ENCODE measurements around the gene ACMSD. TPM values are rescaled to one million over a fixed set of nuclear protein-coding genes. Genes with fewer than 3 reads are reported as not detected.

Gene ACMSD
- total RNA-seq, 2 donors from 2014 or later: not detected

GRCh38 chr2:134862069-134862468 is 23.7 kb downstream of the ACMSD start:
- Mint-ChIP-seq H3K36me3 (ENCODE audit: insufficient read depth in 2 of 2) (no peaks in the 10 kb centered on the region), H3K27me3 (ENCODE audit: low read depth) (no peaks in the 10 kb centered on the region), H3K27ac (no peak overlapping the region), H3K4me1 (ENCODE audit: low read depth) (no peaks in the 10 kb centered on the region), H3K4me3 (no peak overlapping the region), H3K9me3 (no peaks in the 10 kb centered on the region)
- no peak for DNase-seq
- ATAC-seq (replicated peaks in 1 of 2): no peak

GRCh38 chr2:134862674-134863073 is 24.3 kb downstream of the ACMSD start:
- H3K4me3 Mint-ChIP-seq: no peak overlapping the region
- DNase-seq (no peak), ATAC-seq (replicated peaks in 1 of 2) (no peak)
- H3K9me3 Mint-ChIP-seq: no peaks in the 10 kb centered on the region
- H3K4me1 Mint-ChIP-seq (ENCODE audit: low read depth): no peaks in the 10 kb centered on the region
- no peaks in the 10 kb centered on the region for H3K27me3 Mint-ChIP-seq (ENCODE audit: low read depth)
- H3K36me3 Mint-ChIP-seq (ENCODE audit: insufficient read depth in 2 of 2): no peaks in the 10 kb centered on the region
- no peak overlapping the region for H3K27ac Mint-ChIP-seq

- H3K27me3 Mint-ChIP-seq (ENCODE audit: low read depth): no peaks in the 10 kb centered on the region
- H3K36me3 Mint-ChIP-seq (ENCODE audit: insufficient read depth in 2 of 2): no peaks in the 10 kb centered on the region
- H3K27ac Mint-ChIP-seq: no peak overlapping the region
- no peaks in the 10 kb centered on the region for H3K9me3 Mint-ChIP-seq
- no peak overlapping the region for H3K4me3 Mint-ChIP-seq
- no peak for DNase-seq
- H3K4me1 Mint-ChIP-seq (ENCODE audit: low read depth): no peaks in the 10 kb centered on the region
- ATAC-seq (replicated peaks in 1 of 2): no peak
These were observed 25.0 kb downstream of the ACMSD start for GRCh38 chr2:134863446-134863845.

GRCh38 chr2:134865067-134865787 is 26.8 kb downstream of the ACMSD start:
- Mint-ChIP-seq H3K4me1 (ENCODE audit: low read depth) (no peaks in the 10 kb centered on the region), H3K36me3 (ENCODE audit: insufficient read depth in 2 of 2) (no peaks in the 10 kb centered on the region), H3K27ac (no peak overlapping the region), H3K4me3 (no peak overlapping the region), H3K9me3 (no peaks in the 10 kb centered on the region), H3K27me3 (ENCODE audit: low read depth) (no peaks in the 10 kb centered on the region)
- ATAC-seq (replicated peaks in 1 of 2) (no peak), DNase-seq (no peak)

GRCh38 chr2:134866498-134867099 is 28.2 kb downstream of the ACMSD start:
- H3K27me3 Mint-ChIP-seq (ENCODE audit: low read depth): no peaks in the 10 kb centered on the region

GRCh38 chr2:134869946-134870736 is 31.7 kb downstream of the ACMSD start:
- no peak for DNase-seq
- Mint-ChIP-seq H3K36me3 (ENCODE audit: insufficient read depth in 2 of 2) (no peaks in the 10 kb centered on the region), H3K27me3 (ENCODE audit: low read depth) (no peaks in the 10 kb centered on the region), H3K4me1 (ENCODE audit: low read depth) (no peaks in the 10 kb centered on the region), H3K27ac (no peak overlapping the region), H3K4me3 (no peak overlapping the region), H3K9me3 (peaks cover 0 to 2% of the 10 kb centered on the region in 2 donors)
- ATAC-seq (replicated peaks in 1 of 2): no peak

More at GRCh38 chr2:134866498-134867099, 28.2 kb downstream of the ACMSD start:
- ATAC-seq (replicated peaks in 1 of 2) (no peak), DNase-seq (no peak)
- Mint-ChIP-seq H3K27ac (no peak overlapping the region), H3K4me3 (no peak overlapping the region), H3K4me1 (ENCODE audit: low read depth) (no peaks in the 10 kb centered on the region), H3K9me3 (peaks cover 0 to 2% of the 10 kb centered on the region in 2 donors), H3K36me3 (ENCODE audit: insufficient read depth in 2 of 2) (no peaks in the 10 kb centered on the region)

- H3K4me1 Mint-ChIP-seq (ENCODE audit: low read depth): no peaks in the 10 kb centered on the region
- DNase-seq (no peak), ATAC-seq (replicated peaks in 1 of 2) (no peak)
- H3K27me3 Mint-ChIP-seq (ENCODE audit: low read depth): no peaks in the 10 kb centered on the region
- H3K36me3 Mint-ChIP-seq (ENCODE audit: insufficient read depth in 2 of 2): no peaks in the 10 kb centered on the region
- no peak overlapping the region for H3K4me3 Mint-ChIP-seq
- H3K9me3 Mint-ChIP-seq: peaks cover 0 to 2% of the 10 kb centered on the region in 2 donors
- no peak overlapping the region for H3K27ac Mint-ChIP-seq
These were observed 34.7 kb downstream of the ACMSD start for GRCh38 chr2:134873152-134873551.

- no peak overlapping the region for H3K4me3 Mint-ChIP-seq
- H3K27me3 Mint-ChIP-seq (ENCODE audit: low read depth): no peaks in the 10 kb centered on the region
- H3K36me3 Mint-ChIP-seq (ENCODE audit: insufficient read depth in 2 of 2): peaks cover 0 to 1% of the 10 kb centered on the region in 2 donors
- no peak for ATAC-seq (replicated peaks in 1 of 2)
- no peak for DNase-seq
- H3K27ac Mint-ChIP-seq: no peak overlapping the region
- no peaks in the 10 kb centered on the region for H3K4me1 Mint-ChIP-seq (ENCODE audit: low read depth)
- peaks cover 4 to 9% of the 10 kb centered on the region in 2 donors for H3K9me3 Mint-ChIP-seq
These were observed 36.9 kb downstream of the ACMSD start for GRCh38 chr2:134875309-134875708.

- ATAC-seq (replicated peaks in 1 of 2) (no peak), DNase-seq (no peak)
- Mint-ChIP-seq H3K4me1 (ENCODE audit: low read depth) (no peaks in the 10 kb centered on the region), H3K36me3 (ENCODE audit: insufficient read depth in 2 of 2) (peaks cover 0 to 1% of the 10 kb centered on the region in 2 donors), H3K4me3 (no peak overlapping the region), H3K9me3 (peaks cover 4 to 7% of the 10 kb centered on the region in 2 donors), H3K27ac (no peak overlapping the region), H3K27me3 (ENCODE audit: low read depth) (no peaks in the 10 kb centered on the region)
These were observed 44.4 kb downstream of the ACMSD start for GRCh38 chr2:134882773-134883172.

- Mint-ChIP-seq H3K27ac (no peak overlapping the region), H3K4me3 (no peak overlapping the region), H3K9me3 (peaks cover 4 to 7% of the 10 kb centered on the region in 2 donors), H3K27me3 (ENCODE audit: low read depth) (no peaks in the 10 kb centered on the region), H3K4me1 (ENCODE audit: low read depth) (no peaks in the 10 kb centered on the region), H3K36me3 (ENCODE audit: insufficient read depth in 2 of 2) (peaks cover 0 to 1% of the 10 kb centered on the region in 2 donors)
- no peak for ATAC-seq (replicated peaks in 1 of 2)
- DNase-seq: no peak
These were observed 45.3 kb downstream of the ACMSD start for GRCh38 chr2:134883552-134884293.

- DNase-seq (no peak), ATAC-seq (replicated peaks in 1 of 2) (no peak)
- H3K4me3 Mint-ChIP-seq: no peak overlapping the region
- no peaks in the 10 kb centered on the region for H3K4me1 Mint-ChIP-seq (ENCODE audit: low read depth)
- no peak overlapping the region for H3K27ac Mint-ChIP-seq
- peaks cover 4% of the 10 kb centered on the region in 2 donors for H3K9me3 Mint-ChIP-seq
- H3K27me3 Mint-ChIP-seq (ENCODE audit: low read depth): no peaks in the 10 kb centered on the region
- peaks cover 0 to 1% of the 10 kb centered on the region in 2 donors for H3K36me3 Mint-ChIP-seq (ENCODE audit: insufficient read depth in 2 of 2)
These were observed 46.0 kb downstream of the ACMSD start for GRCh38 chr2:134884435-134884834.

GRCh38 chr2:134892282-134893035 is 54.0 kb downstream of the ACMSD start:
- ATAC-seq (replicated peaks in 1 of 2): no peak
- Mint-ChIP-seq H3K36me3 (ENCODE audit: insufficient read depth in 2 of 2) (no peaks in the 10 kb centered on the region), H3K4me1 (ENCODE audit: low read depth) (no peaks in the 10 kb centered on the region)

More at GRCh38 chr2:134892282-134893035, 54.0 kb downstream of the ACMSD start:
- Mint-ChIP-seq H3K9me3 (no peaks in the 10 kb centered on the region), H3K27me3 (ENCODE audit: low read depth) (peaks cover 5% of the 10 kb centered on the region), H3K27ac (no peak overlapping the region), H3K4me3 (no peak overlapping the region)
- DNase-seq: no peak

Measured in activated T-cell treated with anti-CD3 and anti-CD28 coated beads, Interleukin-2, amount 50 U/mL, for 72 hours (primary cell).